Amygdala (tissue), 56 donors: Measurements from ENCODE around the gene MLH3.

Experiments used
- DNase-seq, 56 donors: peaks; one replicate each; lab custom pipeline; 2025; lab: John Stamatoyannopoulos, UW

The MLH3 gene

DNA sequence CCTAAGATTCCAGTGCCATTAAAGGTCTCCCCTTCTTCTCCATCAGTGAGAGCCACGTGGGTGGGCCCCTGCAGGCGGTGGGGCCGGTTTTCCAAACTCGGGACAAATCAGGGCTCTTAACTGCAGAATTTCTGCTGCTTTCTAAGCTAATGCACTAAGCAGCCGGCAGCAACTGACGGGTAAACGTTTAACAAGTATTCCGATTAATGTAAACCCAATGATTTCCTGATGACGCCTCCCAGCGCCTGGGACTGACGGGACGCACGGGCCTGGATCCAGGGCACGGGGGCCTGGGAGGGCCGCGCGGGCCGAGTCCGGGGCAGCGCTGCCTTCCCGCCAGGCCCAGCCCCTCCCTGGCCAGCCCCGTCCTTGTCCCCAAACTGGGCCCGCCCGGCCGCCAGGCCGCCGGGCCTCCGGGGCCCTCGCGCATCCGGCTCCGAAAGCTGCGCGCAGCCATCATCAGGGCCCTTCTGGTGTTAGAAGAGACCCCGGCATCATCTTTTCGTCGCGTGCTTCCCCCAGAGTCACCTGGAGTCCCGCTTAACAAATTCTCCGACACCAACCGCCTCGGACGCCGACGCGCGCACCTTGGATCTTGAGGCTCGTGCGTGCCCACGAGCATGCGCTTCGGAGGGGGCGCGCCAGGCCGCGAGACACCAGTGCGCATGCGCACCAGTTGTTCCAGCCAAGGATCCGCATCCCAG, at the start of gene MLH3:
Gene MLH3, minus strand, starts transcription at position 616 of the 704 bp plus-strand sequence. CDS start 1,812 bp downstream, outside the sequence.
- DNase-seq = peak in 54 of 56 donors; percentile 20 to 85 (median 62)

GRCh38 chr14:75098682-75099081, 47.4 kb upstream of the MLH3 start:
- no peak for DNase-seq

GRCh38 chr14:75098212-75098611, 46.9 kb upstream of the MLH3 start:
- DNase-seq = no peak

- DNase-seq = no peak
These were observed 45.7 kb upstream of the MLH3 start for GRCh38 chr14:75096959-75097358.

DNA sequence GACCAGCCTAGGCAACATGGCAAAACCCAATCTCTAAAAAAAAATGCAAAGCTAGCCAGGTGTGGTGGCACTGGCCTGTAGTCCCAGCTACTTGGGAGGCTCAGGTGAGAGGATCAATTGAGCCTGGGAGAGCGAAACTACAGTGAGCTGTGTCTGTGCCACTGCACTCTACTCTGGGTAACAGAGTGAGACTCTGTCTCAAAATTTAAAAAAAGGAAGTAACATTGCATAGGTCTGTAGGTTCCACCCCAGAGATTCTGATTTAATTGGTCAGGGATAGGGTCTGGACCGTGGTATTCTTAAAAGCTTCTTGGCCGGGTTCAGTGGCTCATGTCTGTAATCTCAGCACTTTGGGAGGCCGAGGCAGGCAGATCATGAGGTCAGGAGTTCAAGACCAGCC, 44.4 kb upstream of the MLH3 start:
- DNase-seq = no peak

DNA sequence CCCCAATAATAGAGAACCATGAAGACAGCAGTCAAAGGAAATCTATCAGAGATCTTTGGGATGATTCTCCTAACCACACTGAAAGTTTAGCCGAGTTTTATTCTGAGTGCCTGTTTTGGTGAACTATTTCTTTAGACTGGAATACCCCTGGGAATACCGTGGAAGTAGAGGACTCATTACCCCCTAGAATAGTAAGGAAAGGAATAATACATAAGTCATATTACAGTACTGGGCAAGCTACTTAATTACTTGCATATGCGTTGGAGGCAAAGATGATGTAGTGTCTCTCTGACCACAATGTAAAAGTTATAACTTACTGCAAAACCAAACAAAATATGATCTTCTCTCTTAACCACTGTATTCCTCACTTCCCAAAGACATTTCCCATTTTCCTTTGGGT, 43.6 kb upstream of the MLH3 start:
- no peak for DNase-seq

GRCh38 chr14:75092698-75093097, 41.4 kb upstream of the MLH3 start:
- no peak for DNase-seq

DNA sequence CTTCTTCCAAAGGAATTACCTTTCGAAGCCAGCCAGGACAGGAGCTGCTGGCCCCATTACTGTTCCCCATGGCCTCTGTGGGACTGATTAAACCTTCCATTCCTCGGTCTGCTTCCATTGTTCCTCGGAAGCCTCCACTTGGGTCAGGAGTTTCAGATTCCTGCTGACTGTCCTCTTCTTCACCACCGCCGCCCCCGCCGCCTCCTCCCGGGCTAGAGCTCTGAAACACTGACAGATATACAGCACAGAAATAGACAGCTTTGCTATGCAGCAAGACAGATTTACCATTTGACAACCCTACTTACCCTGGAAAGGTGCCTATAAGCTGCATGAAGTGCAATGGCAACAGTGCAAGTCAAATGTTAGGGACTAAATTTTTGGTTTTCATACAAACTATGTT, 40.0 kb upstream of the MLH3 start:
- peak in 1 of 56 donors; percentile 3 for DNase-seq

DNA sequence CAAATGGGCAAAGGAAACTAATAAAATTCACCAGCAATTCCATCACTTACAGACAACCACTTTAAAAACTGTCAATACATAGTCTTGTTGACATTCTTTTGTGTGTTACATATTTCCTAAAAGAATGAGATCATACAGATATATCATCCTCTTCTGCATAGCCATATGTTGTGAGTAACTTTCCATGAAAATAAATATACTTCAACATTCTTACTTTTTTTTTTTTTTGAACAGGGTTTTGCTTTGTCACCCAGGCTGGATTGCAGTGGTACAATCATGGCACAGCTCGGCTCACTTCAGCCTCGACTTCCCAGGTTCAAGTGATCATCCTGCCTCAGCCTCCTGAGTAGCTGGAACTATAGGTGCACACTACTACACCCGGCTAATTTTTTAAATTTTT, 39.1 kb upstream of the MLH3 start:
- DNase-seq = no peak

DNA sequence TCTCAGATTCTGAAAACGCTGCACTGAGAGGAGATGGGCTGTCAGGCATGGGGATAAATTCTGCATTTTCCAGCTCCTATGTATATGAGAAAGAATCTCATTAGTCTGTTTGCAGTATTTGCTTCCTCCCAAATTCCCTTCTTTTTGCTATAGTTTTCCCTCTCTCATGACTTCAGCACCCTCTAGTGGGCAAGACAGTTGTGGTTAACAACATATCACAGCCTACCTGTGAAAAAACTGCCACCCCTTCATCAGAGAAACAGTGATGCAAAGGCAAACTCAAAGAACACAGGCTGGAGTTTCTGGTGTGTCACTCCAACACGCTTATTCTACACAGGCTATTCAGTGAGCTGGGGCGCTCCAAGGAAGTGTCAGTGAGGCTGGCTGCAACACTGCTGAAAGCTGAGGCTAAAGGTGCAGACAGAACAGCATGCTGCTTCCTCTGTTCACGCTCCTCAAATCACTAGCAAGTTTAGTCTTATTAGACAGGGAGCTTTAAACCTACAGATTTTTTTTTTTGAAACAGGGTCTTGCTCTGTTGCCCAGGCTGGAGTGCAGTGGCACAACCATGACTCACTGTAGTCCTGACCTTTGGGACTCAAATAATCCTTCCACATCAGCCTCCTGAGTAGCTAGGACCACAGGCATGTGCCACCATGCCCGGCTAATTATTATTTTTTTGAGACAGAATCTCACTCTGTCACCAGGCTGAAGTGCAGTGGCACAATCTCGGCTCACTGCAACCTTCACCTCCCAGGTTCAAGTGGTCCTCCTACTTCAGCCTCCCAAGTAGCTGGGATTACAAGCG, 37.5 kb upstream of the MLH3 start:
- peak in 21 of 56 donors; percentile 2 to 60 (median 16) for DNase-seq

GRCh38 chr14:75088153-75088552, 36.9 kb upstream of the MLH3 start:
- DNase-seq = no peak

DNA sequence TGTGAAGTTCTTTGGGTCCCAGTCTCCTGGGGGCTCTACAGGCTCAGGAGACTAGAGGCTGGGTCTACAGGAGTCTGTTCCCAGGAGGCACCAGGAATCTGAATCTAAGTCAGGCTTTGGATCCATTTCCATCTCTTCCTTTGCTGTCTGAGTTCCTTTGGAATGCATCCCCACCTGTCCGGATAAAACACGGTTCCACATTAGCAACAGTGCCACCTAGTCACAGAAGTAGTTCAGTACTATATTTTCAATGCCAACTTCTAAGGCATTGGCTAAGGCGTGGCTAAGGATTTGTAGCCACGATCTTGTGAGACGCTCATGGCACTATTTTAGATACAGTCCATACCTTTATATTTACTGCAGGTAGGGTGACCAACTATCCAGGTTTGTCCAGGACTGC, 33.2 kb upstream of the MLH3 start:
- DNase-seq = no peak

- DNase-seq = no peak
These were observed 32.0 kb upstream of the MLH3 start for GRCh38 chr14:75083271-75083670.

GRCh38 chr14:75081660-75082229, 30.5 kb upstream of the MLH3 start:
- no peak for DNase-seq

DNA sequence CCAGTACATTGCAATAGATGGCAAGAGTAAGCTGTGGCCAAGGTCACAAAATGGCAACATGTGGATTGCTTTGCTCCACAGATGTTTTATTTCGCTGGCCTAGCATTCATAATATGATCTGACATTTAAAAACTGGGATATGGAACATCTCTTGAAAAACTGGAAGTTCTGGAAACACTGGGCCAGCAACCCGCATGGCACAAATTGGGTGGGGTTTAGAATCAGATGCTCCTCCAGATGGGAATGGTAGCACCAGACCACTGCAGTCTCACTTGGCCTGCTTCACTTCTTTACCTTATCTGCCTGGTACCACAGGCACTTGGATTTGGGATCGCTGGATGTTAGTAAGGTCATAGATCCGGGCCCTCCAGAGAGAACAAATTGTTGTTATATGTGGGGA, 28.3 kb upstream of the MLH3 start:
- DNase-seq = no peak

DNA sequence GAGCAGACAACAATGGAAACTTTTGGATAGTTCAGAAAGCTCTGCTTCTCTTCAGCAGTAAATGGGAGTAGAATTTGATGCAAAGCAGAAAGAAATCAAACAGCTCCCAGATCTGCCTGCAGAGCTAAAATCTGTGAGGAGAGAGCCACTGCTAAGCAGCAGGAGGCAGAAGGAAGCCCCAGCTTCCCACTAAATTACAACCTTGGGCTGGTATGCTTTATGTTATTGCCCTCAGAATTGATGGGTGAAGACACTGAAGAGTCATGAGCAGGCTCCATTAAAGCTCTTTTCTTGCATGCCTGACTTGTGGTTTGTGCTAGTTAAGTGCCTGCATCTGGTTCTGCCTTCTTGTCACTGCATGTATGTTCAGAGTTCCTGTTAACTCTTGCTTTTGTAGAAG, 26.5 kb upstream of the MLH3 start:
- DNase-seq = no peak

GRCh38 chr14:75070383-75070782, 19.1 kb upstream of the MLH3 start:
- no peak for DNase-seq

DNA sequence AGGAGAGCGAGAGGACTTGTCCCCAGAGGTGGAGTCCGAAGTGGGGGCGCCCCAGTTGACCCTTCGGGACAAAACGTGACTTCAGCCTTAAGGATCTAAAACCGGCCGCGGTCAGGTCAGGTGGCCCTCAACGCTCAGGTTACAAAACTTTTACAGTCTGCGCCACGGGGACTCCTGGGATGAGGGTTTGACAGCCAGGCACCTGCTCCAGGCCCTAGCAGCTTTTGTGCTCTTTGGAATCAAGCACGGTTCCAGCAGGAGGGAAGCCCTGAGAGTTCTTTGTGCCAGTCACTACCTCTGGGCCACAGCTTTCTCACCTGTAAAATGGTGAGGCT, 18.5 kb upstream of the MLH3 start:
- peak in 1 of 56 donors; percentile 48 for DNase-seq

DNA sequence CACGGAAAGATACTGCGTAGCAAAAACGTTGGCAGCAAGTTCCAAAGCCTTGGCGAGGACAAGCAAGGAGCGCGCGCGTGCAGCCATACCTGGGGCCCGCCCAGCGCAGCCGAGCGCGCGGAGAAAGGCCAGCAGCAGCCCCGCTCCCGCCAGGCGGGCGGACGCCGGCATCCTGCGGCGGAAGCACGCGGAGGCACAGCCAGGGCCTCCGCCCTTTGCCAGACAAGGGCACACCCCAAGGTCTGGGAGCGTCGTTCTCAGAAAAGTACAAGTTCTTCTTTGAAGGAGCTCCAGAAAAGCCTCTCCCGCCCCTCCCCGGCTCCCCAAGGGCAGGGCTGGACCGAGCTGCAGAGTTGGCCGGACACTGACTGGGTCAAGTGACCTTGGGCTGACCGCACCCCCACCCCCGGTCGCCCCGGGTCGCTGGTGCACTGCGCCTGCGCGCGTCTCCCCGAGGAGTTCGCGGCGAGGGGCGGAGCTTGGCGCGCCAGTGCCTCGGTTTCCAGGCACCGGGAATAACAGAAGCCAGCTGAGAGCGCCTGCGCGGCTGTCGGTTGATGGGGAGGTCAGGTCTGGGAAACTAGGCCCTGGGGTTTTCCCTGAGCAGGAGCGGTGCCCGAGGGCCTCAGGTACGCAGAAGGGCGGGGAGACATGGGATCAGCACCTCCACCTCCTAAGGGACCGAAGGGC, 18.0 kb upstream of the MLH3 start, which contains the start of gene ZC2HC1C:
Gene ZC2HC1C, plus strand, starts transcription at position 521 of the 690 bp plus-strand sequence. CDS start 933 bp downstream, outside the sequence.
- DNase-seq = peak; percentile 73 to 98 (median 91)

DNA sequence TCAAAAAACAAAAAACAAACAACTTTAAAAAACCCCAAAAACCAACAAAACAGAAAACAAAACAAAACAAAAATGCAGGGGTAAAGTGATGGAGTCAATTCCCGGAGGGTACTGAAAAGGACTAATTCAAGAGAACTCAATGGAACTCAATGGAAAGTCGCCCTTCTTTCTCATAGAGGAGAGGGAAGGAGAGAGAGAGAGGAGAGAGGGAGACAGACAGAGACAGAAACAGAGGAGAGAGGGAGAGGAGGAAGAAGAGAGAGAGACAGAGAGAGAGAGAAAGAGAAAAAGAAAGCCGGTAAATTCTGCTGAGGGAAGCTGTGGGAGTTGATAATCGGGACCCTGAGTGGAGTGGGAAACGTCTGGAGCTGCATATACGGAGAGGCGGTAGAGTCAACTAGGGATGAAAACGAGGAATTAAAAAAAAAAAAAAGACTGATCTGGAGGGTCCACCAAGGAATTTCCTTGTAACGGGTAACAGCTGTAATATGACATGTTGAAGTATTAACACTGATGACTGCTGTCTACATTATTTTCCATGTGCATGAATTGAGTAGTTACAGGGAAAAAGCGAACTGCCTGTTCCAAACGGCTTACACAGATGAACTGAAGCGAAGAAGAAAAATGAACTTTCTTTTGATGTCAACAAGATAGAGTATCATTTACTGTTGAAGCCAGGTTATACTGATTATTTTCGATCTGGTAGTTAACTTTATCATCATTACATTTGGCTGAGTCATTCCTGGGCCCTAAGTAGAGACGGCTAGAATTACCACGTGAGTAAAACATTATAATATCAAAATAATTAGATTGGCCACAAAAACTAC, 17.2 kb upstream of the MLH3 start:
- no peak for DNase-seq
